Measurements from ENCODE around the gene PRR16.

The PRR16 gene

DNA sequence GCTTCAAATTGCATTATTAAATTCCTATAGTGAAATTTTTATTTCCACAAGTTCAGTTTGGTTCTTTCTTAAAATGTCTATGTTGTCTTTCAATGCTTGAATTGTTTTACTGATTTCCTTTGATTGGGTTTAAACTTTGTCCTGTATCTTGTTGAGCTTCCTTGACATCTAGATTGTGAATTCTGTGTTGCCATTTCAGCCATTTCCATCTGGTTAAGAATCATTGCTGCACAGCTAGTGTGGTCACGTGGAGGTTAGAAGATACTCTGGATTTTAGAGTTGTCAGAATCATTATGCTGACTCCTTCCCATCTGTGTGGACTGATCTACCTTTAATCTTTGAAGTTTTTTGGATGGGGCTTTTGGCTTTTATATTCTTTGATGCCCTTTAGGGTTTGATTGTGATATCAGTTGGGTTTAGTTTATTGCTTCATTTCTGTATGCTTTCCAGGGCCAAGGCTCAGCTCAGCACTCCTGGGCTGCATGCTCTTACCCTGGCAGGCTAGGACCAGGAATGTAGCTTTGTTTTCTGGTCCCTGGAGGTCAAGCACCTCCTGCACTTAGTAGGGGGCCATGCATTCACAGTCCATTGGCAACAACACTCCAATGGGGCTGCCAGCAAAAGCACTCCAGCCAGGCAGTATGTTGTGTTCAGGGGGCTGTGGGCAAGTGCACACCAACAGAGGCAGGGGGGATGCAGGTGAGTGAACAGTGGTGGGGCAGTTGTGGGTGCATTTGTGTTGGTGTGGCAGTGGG is 141.4 kb downstream of the PRR16 start:
- TF ChIP-seq TAF1 (IDR thresholded peaks at IDR 0.05; ENCODE audit: borderline replicate concordance, insufficient read depth, low read length) (no peak), POLR2AphosphoS5 (IDR thresholded peaks at IDR 0.05; ENCODE audit: low read depth, low read length) (no peak), SIN3A (IDR thresholded peaks at IDR 0.05; ENCODE audit: borderline replicate concordance, insufficient read depth, low read length) (no peak)
- TF ChIP-seq, protein P1, sequence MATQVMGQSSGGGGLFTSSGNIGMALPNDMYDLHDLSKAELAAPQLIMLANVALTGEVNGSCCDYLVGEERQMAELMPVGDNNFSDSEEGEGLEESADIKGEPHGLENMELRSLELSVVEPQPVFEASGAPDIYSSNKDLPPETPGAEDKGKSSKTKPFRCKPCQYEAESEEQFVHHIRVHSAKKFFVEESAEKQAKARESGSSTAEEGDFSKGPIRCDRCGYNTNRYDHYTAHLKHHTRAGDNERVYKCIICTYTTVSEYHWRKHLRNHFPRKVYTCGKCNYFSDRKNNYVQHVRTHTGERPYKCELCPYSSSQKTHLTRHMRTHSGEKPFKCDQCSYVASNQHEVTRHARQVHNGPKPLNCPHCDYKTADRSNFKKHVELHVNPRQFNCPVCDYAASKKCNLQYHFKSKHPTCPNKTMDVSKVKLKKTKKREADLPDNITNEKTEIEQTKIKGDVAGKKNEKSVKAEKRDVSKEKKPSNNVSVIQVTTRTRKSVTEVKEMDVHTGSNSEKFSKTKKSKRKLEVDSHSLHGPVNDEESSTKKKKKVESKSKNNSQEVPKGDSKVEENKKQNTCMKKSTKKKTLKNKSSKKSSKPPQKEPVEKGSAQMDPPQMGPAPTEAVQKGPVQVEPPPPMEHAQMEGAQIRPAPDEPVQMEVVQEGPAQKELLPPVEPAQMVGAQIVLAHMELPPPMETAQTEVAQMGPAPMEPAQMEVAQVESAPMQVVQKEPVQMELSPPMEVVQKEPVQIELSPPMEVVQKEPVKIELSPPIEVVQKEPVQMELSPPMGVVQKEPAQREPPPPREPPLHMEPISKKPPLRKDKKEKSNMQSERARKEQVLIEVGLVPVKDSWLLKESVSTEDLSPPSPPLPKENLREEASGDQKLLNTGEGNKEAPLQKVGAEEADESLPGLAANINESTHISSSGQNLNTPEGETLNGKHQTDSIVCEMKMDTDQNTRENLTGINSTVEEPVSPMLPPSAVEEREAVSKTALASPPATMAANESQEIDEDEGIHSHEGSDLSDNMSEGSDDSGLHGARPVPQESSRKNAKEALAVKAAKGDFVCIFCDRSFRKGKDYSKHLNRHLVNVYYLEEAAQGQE (IDR thresholded peaks at IDR 0.05; ENCODE audit: insufficient read depth in 1 of 2, low read depth in 2 of 2, low read length in 2 of 2): no peak

DNA sequence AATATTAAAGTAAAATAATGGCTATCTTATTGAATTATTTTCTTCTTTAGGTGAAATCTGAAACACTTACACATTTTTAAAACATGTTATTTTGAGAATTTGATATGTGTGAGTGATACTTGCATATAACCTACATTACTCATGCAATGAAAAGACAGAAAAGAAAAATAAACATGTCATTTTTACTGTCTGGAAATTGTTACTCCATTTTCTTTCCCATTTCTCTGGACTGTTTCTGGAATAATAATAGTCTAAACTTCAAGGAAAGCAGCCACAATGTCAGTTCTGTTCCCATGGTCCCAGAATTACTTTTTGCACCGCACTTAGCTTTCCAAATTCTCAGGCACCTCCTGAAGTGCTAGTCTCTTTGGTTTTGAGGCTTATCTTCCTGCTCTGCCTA is 145.5 kb downstream of the PRR16 start:
- TF ChIP-seq FOXP2 (optimal IDR thresholded peaks at IDR 0.05; ENCODE audit: borderline replicate concordance, extremely low read depth, extremely low read length, insufficient read depth) (no peak), TAF1 (IDR thresholded peaks at IDR 0.05; ENCODE audit: borderline replicate concordance, insufficient read depth, low read length) (no peak), SIN3A (IDR thresholded peaks at IDR 0.05; ENCODE audit: borderline replicate concordance, insufficient read depth, low read length) (no peak), POLR2AphosphoS5 (IDR thresholded peaks at IDR 0.05; ENCODE audit: low read depth, low read length) (no peak)
- TF ChIP-seq, protein P1 (IDR thresholded peaks at IDR 0.05; ENCODE audit: insufficient read depth in 1 of 2, low read depth in 2 of 2, low read length in 2 of 2): no peak

GRCh38 chr5:120610145-120610544 is 146.0 kb downstream of the PRR16 start:
- TF ChIP-seq TAF1 (IDR thresholded peaks at IDR 0.05; ENCODE audit: borderline replicate concordance, insufficient read depth, low read length): no peak
- no peak for TF ChIP-seq SIN3A (IDR thresholded peaks at IDR 0.05; ENCODE audit: borderline replicate concordance, insufficient read depth, low read length)
- TF ChIP-seq POLR2AphosphoS5 (IDR thresholded peaks at IDR 0.05; ENCODE audit: low read depth, low read length): no peak
- TF ChIP-seq, protein P1 (IDR thresholded peaks at IDR 0.05; ENCODE audit: insufficient read depth in 1 of 2, low read depth in 2 of 2, low read length in 2 of 2): no peak
- TF ChIP-seq FOXP2 (optimal IDR thresholded peaks at IDR 0.05; ENCODE audit: borderline replicate concordance, extremely low read depth, extremely low read length, insufficient read depth): no peak

- no peak for TF ChIP-seq SIN3A (IDR thresholded peaks at IDR 0.05; ENCODE audit: borderline replicate concordance, insufficient read depth, low read length)
- no peak for TF ChIP-seq POLR2AphosphoS5 (IDR thresholded peaks at IDR 0.05; ENCODE audit: low read depth, low read length)
Observed at GRCh38 chr5:120613729-120614128, 149.6 kb downstream of the PRR16 start.

- TF ChIP-seq SIN3A (IDR thresholded peaks at IDR 0.05; ENCODE audit: borderline replicate concordance, insufficient read depth, low read length) (no peak), TAF1 (IDR thresholded peaks at IDR 0.05; ENCODE audit: borderline replicate concordance, insufficient read depth, low read length) (no peak), FOXP2 (optimal IDR thresholded peaks at IDR 0.05; ENCODE audit: borderline replicate concordance, extremely low read depth, extremely low read length, insufficient read depth) (no peak), POLR2AphosphoS5 (IDR thresholded peaks at IDR 0.05; ENCODE audit: low read depth, low read length) (no peak)
- TF ChIP-seq, protein P1 (IDR thresholded peaks at IDR 0.05; ENCODE audit: insufficient read depth in 1 of 2, low read depth in 2 of 2, low read length in 2 of 2): no peak
Observed at GRCh38 chr5:120614531-120615180, 150.6 kb downstream of the PRR16 start.
